Neural crest cell (in vitro differentiated cells): ENCODE measurements around the gene APOC1. TPM values are rescaled to one million over a fixed set of nuclear protein-coding genes. Genes with fewer than 3 reads are reported as not detected.
"Not testable (repeated sequence)": the region's sequence is repeated elsewhere in the genome, so short reads cannot be mapped to it uniquely, and the experiment has no call there.

Source experiments
- DNase-seq: peaks from one replicate; pipeline ENCODE4 v3.0.0; 2021; ENCODE audit warnings: low read depth, mixed read lengths, low spot score
- H3K27ac Mint-ChIP-seq: one replicate; pipeline ENCODE4 v1.8.0; 2021; ENCODE audit warnings: mild to moderate bottlenecking, mixed read lengths; ENCODE audit not compliant: unreplicated experiment
- H3K27me3 Mint-ChIP-seq: 2 replicates; pipeline ENCODE4 v1.8.0; 2021; ENCODE audit warnings: low read depth, mild to moderate bottlenecking, mixed read lengths
- H3K36me3 Mint-ChIP-seq: 2 replicates; pipeline ENCODE4 v1.8.0; 2021; ENCODE audit warnings: low read depth, mild to moderate bottlenecking, mixed read lengths
- H3K4me1 Mint-ChIP-seq: 2 replicates; pipeline ENCODE4 v1.8.0; 2021; ENCODE audit warnings: mixed read lengths
- H3K4me3 Mint-ChIP-seq: one replicate; pipeline ENCODE4 v1.8.0; 2021; ENCODE audit warnings: mild to moderate bottlenecking, mixed read lengths
- H3K9me3 Mint-ChIP-seq: 2 replicates; pipeline ENCODE4 v1.8.0; 2021; ENCODE audit warnings: mixed read lengths
- CTCF ChIP-seq: fragments of 200-600 bp; sonication (generic); conservative IDR thresholded peaks from 2 replicates; pipeline ENCODE4 v1.5.0; 2021; ENCODE audit warnings: antibody characterized with exemption, mild to moderate bottlenecking
- total RNA-seq: library from RNA; stranded (reverse); gene quantifications from 2 replicates; pipeline ENCODE4 v1.2.1, GENCODE V29; 2021

Gene APOC1
- total RNA-seq, 1 donor from 2014 or later, result 24.9 TPM

- no peak overlapping the region for H3K4me3 Mint-ChIP-seq
- H3K36me3 Mint-ChIP-seq, result peaks cover 13% of the 10 kb centered on the region
- H3K27ac Mint-ChIP-seq, result no peak overlapping the region
- H3K9me3 Mint-ChIP-seq, result no peaks in the 10 kb centered on the region
- no peaks in the 10 kb centered on the region for H3K27me3 Mint-ChIP-seq
- no peak for DNase-seq
- TF ChIP-seq CTCF, result no peak
- H3K4me1 Mint-ChIP-seq, result peaks cover 4% of the 10 kb centered on the region
Measured at GRCh38 chr19:44884566-44884965, 29.8 kb upstream of the APOC1 start.

- no peak for TF ChIP-seq CTCF
- Mint-ChIP-seq H3K9me3 (peaks cover 3% of the 10 kb centered on the region), H3K36me3 (peaks cover 15% of the 10 kb centered on the region), H3K4me3 (no peak overlapping the region), H3K4me1 (peaks cover 15% of the 10 kb centered on the region), H3K27me3 (peaks cover 2% of the 10 kb centered on the region), H3K27ac (no peak overlapping the region)
- no peak for DNase-seq
Measured at GRCh38 chr19:44886141-44886540, 28.3 kb upstream of the APOC1 start.

- Mint-ChIP-seq H3K27ac (peak overlapping the region; percentile 28), H3K27me3 (peaks cover 2% of the 10 kb centered on the region), H3K9me3 (peaks cover 3% of the 10 kb centered on the region), H3K36me3 (peaks cover 17% of the 10 kb centered on the region), H3K4me1 (peaks cover 27% of the 10 kb centered on the region), H3K4me3 (no peak overlapping the region)
- no peak for TF ChIP-seq CTCF
- DNase-seq, result no peak
Measured at GRCh38 chr19:44887648-44888047, 26.8 kb upstream of the APOC1 start.

GRCh38 chr19:44888335-44888734 lies 26.1 kb upstream of the APOC1 start:
- H3K27ac Mint-ChIP-seq, DNase-seq, H3K27me3 Mint-ChIP-seq, H3K9me3 Mint-ChIP-seq: not testable (repeated sequence)
- peaks cover 33% of the 10 kb centered on the region for H3K4me1 Mint-ChIP-seq
- H3K4me3 Mint-ChIP-seq, result peak overlapping the region; percentile 36
- peaks cover 19% of the 10 kb centered on the region for H3K36me3 Mint-ChIP-seq

GRCh38 chr19:44889830-44890365 lies 24.5 kb upstream of the APOC1 start:
- no peak for DNase-seq
- peak overlapping the region; percentile 95 for H3K27ac Mint-ChIP-seq
- peak overlapping the region; percentile 86 for H3K4me3 Mint-ChIP-seq
- peaks cover 33% of the 10 kb centered on the region for H3K4me1 Mint-ChIP-seq
- no peak for TF ChIP-seq CTCF
- H3K36me3 Mint-ChIP-seq, result peaks cover 19% of the 10 kb centered on the region
- peaks cover 2% of the 10 kb centered on the region for H3K27me3 Mint-ChIP-seq
- H3K9me3 Mint-ChIP-seq, result peaks cover 3% of the 10 kb centered on the region

GRCh38 chr19:44890366-44891015 lies 23.9 kb upstream of the APOC1 start:
- Mint-ChIP-seq H3K9me3 (peaks cover 3% of the 10 kb centered on the region), H3K4me1 (peaks cover 33% of the 10 kb centered on the region), H3K36me3 (peaks cover 21% of the 10 kb centered on the region), H3K27ac (peak overlapping the region; percentile 95), H3K4me3 (peak overlapping the region; percentile 86), H3K27me3 (peaks cover 2% of the 10 kb centered on the region)
- no peak for TF ChIP-seq CTCF
- DNase-seq, result peak; percentile 100
